IgD-negative memory B cell (primary cell): Measurements from ENCODE around the gene MEIG1. TPM values are rescaled to one million over a fixed set of nuclear protein-coding genes. Genes with fewer than 3 reads are reported as not detected.
"Not testable (repeated sequence)": the region's sequence is repeated elsewhere in the genome, so short reads cannot be mapped to it uniquely, and the experiment has no call there.

Source experiments
- H3K27ac Mint-ChIP-seq, 3 donors: one replicate each; pipeline ENCODE4 v1.8.0; 2020 to 2022; ENCODE audit warnings: mild to moderate bottlenecking in 3 of 3, mixed read lengths in 3 of 3, moderate library complexity in 1 of 3
- H3K27me3 Mint-ChIP-seq: one replicate; pipeline ENCODE4 v1.8.0; 2021; ENCODE audit warnings: mixed read lengths
- H3K36me3 Mint-ChIP-seq: one replicate; pipeline ENCODE4 v1.8.0; 2020; ENCODE audit warnings: mild to moderate bottlenecking, mixed read lengths
- H3K4me1 Mint-ChIP-seq, 3 donors: one replicate each; pipeline ENCODE4 v1.8.0; 2020 to 2022; ENCODE audit warnings: mixed read lengths in 3 of 3, mild to moderate bottlenecking in 1 of 3
- H3K4me3 Mint-ChIP-seq, 4 donors: one replicate each; pipeline ENCODE4 v1.8.0; 2020 to 2022; ENCODE audit warnings: mild to moderate bottlenecking in 4 of 4, mixed read lengths in 4 of 4, moderate library complexity in 3 of 4
- H3K9me3 Mint-ChIP-seq, 3 donors: one replicate each; pipeline ENCODE4 v1.8.0; 2020 to 2021; ENCODE audit warnings: mixed read lengths in 3 of 3, mild to moderate bottlenecking in 1 of 3
- polyA plus RNA-seq: library from polyadenylated mRNA; unstranded; fragments of 300-500 nt; fragmentation: Illumina TruSeq; gene quantifications from one replicate; pipeline ENCODE4 v1.2.3, GENCODE V29; 2021

Gene MEIG1
- polyA plus RNA-seq, 1 donor from 2014 or later: 2.4 TPM

GRCh38 chr10:14989552-14989951 lies 30.4 kb downstream of the MEIG1 start:
- not testable (repeated sequence) for H3K27ac Mint-ChIP-seq, H3K4me1 Mint-ChIP-seq, H3K27me3 Mint-ChIP-seq, H3K9me3 Mint-ChIP-seq, H3K36me3 Mint-ChIP-seq, H3K4me3 Mint-ChIP-seq

GRCh38 chr10:14991035-14991749 lies 32.0 kb downstream of the MEIG1 start:
- not testable (repeated sequence) for H3K9me3 Mint-ChIP-seq, H3K4me3 Mint-ChIP-seq, H3K4me1 Mint-ChIP-seq, H3K27me3 Mint-ChIP-seq, H3K36me3 Mint-ChIP-seq, H3K27ac Mint-ChIP-seq

- not testable (repeated sequence) for H3K27me3 Mint-ChIP-seq, H3K36me3 Mint-ChIP-seq, H3K4me1 Mint-ChIP-seq, H3K4me3 Mint-ChIP-seq, H3K9me3 Mint-ChIP-seq
- peak overlapping the region in 1 of 3 donors; percentile 1 for H3K27ac Mint-ChIP-seq
Observed at GRCh38 chr10:14992336-14992735, 33.1 kb downstream of the MEIG1 start.

GRCh38 chr10:14993500-14994455 lies 34.6 kb downstream of the MEIG1 start:
- not testable (repeated sequence) for H3K27ac Mint-ChIP-seq, H3K9me3 Mint-ChIP-seq, H3K36me3 Mint-ChIP-seq, H3K4me1 Mint-ChIP-seq, H3K27me3 Mint-ChIP-seq
- peak overlapping the region in 2 of 4 donors; percentile 35 to 58 for H3K4me3 Mint-ChIP-seq

- Mint-ChIP-seq H3K27ac (no peak overlapping the region), H3K27me3 (peaks cover 6% of the 10 kb centered on the region), H3K4me3 (no peak overlapping the region), H3K4me1 (peaks cover 0 to 3% (median 2%) of the 10 kb centered on the region in 3 donors), H3K9me3 (no peaks in the 10 kb centered on the region), H3K36me3 (no peaks in the 10 kb centered on the region)
Observed at GRCh38 chr10:14995964-14996565, 36.9 kb downstream of the MEIG1 start.

GRCh38 chr10:15013530-15013929 lies 54.3 kb downstream of the MEIG1 start:
- not testable (repeated sequence) for H3K9me3 Mint-ChIP-seq, H3K36me3 Mint-ChIP-seq, H3K27ac Mint-ChIP-seq, H3K4me1 Mint-ChIP-seq, H3K4me3 Mint-ChIP-seq, H3K27me3 Mint-ChIP-seq

GRCh38 chr10:15015451-15015850 lies 56.3 kb downstream of the MEIG1 start:
- peaks cover 3% of the 10 kb centered on the region for H3K36me3 Mint-ChIP-seq

GRCh38 chr10:15020966-15021365 lies 61.8 kb downstream of the MEIG1 start:
- not testable (repeated sequence) for H3K27ac Mint-ChIP-seq, H3K4me3 Mint-ChIP-seq, H3K4me1 Mint-ChIP-seq, H3K27me3 Mint-ChIP-seq, H3K9me3 Mint-ChIP-seq, H3K36me3 Mint-ChIP-seq

More at GRCh38 chr10:15015451-15015850, 56.3 kb downstream of the MEIG1 start:
- Mint-ChIP-seq H3K4me3 (no peak overlapping the region), H3K9me3 (no peaks in the 10 kb centered on the region), H3K27me3 (peaks cover 8% of the 10 kb centered on the region), H3K27ac (no peak overlapping the region), H3K4me1 (no peaks in the 10 kb centered on the region)

Other genes with a start within 250 kb of the MEIG1 start
- 113 TPM for gene FAM107B, start 184.5 kb upstream of the MEIG1 start, polyA plus RNA-seq
- 1.1 TPM for gene CDNF, start 121.4 kb upstream of the MEIG1 start, polyA plus RNA-seq
- 11.3 TPM for gene HSPA14, start 121.1 kb upstream of the MEIG1 start, polyA plus RNA-seq
- 6.0 TPM for gene MSANTD7, start 121.1 kb upstream of the MEIG1 start, polyA plus RNA-seq
- gene SUV39H2, start 80.5 kb upstream of the MEIG1 start, polyA plus RNA-seq: 0.43 TPM
- gene DCLRE1C, start 5.3 kb upstream of the MEIG1 start, polyA plus RNA-seq: 49.7 TPM
- not detected for gene OLAH, start 84.6 kb downstream of the MEIG1 start, polyA plus RNA-seq
- gene ACBD7, start 129.4 kb downstream of the MEIG1 start, polyA plus RNA-seq: not detected
- gene RPP38, start 138.0 kb downstream of the MEIG1 start, polyA plus RNA-seq: 34.0 TPM
- gene NMT2, start 209.3 kb downstream of the MEIG1 start, polyA plus RNA-seq: 6.8 TPM